ENCODE measurements around the gene KCNG2.
"Not testable (repeated sequence)": the region's sequence is repeated elsewhere in the genome, so short reads cannot be mapped to it uniquely, and the experiment has no call there.

The KCNG2 gene

DNA sequence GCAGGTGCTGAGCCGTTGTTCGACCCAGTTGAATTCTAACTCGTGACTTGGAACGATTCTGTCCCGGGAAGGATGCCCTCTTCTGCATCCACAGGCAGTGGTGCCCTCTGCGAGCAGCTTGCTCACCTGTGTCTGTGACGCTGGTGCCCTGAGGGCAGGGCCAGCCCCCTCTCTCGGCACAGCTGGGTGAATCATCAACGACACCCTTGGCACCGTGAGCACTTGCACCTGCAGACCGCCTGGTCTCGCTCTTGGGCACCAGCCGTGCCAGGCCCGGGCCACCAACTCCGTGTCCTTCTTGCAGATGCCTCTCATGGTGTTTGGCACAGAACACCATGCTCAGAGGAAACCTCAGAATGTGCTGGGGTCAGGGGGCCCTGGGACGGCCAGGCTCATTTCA, 78.8 kb downstream of the KCNG2 start:
- TF ChIP-seq, protein P1, sequence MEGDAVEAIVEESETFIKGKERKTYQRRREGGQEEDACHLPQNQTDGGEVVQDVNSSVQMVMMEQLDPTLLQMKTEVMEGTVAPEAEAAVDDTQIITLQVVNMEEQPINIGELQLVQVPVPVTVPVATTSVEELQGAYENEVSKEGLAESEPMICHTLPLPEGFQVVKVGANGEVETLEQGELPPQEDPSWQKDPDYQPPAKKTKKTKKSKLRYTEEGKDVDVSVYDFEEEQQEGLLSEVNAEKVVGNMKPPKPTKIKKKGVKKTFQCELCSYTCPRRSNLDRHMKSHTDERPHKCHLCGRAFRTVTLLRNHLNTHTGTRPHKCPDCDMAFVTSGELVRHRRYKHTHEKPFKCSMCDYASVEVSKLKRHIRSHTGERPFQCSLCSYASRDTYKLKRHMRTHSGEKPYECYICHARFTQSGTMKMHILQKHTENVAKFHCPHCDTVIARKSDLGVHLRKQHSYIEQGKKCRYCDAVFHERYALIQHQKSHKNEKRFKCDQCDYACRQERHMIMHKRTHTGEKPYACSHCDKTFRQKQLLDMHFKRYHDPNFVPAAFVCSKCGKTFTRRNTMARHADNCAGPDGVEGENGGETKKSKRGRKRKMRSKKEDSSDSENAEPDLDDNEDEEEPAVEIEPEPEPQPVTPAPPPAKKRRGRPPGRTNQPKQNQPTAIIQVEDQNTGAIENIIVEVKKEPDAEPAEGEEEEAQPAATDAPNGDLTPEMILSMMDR (IDR thresholded peaks at IDR 0.05; ENCODE audit: low read depth, low read length), result no peak
- DNase-seq (ENCODE audit: low read depth in 2 of 2), result no peak

DNA sequence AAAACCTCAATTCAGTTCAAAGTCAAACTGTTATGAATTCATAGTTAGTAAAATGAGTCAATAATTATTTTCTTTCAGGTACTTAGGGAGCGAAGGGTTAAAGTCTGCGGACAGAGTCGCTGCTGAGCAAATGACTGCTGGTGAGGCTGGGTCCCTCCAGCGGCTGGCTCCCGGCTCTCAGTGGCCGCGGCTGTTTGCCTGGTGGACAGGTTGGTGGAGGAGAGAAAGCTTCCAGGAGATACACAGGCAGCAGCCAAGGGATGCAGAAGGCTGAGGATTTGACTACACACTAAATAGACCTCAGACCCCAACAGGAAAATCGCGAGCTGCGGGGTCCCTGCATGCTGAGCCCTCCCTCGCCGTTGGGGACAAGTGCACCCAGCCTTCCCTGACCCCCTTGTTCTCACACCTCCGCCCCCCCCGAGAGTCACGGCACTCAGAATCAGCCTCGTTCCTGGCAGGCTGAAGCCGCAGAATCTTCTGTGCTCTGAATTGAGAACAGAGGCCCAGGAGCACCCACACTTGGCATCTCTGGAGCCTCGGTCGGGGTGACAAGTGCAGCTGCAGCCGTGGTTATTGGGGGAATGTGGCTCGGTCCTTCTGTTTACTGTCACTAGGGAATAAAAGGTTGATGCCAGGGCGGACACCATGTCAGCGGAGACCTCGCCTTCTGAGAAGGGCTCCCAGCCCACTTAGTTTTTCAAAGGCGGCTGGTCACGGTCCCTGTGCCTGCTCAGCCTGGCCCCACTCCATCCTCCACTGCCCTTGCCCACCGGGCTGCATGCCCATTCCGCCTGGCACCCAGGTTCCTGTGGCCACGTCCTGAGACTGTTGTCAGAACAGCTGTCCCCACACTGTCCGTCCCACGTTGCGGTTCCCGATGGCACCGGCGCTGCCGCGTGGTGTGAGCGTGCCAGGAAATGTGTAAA, 79.7 kb downstream of the KCNG2 start:
- DNase-seq (ENCODE audit: low read depth in 2 of 2), result no peak
- TF ChIP-seq, protein P1 (IDR thresholded peaks at IDR 0.05; ENCODE audit: low read depth, low read length), result no peak

More for the DNA sequence above, 78.8 kb downstream of the KCNG2 start:
- H3K4me3 ChIP-seq (replicated peaks in 1 of 2; ENCODE audit: low read depth in 2 of 2, low read length in 2 of 2), result no peak overlapping the region

DNA sequence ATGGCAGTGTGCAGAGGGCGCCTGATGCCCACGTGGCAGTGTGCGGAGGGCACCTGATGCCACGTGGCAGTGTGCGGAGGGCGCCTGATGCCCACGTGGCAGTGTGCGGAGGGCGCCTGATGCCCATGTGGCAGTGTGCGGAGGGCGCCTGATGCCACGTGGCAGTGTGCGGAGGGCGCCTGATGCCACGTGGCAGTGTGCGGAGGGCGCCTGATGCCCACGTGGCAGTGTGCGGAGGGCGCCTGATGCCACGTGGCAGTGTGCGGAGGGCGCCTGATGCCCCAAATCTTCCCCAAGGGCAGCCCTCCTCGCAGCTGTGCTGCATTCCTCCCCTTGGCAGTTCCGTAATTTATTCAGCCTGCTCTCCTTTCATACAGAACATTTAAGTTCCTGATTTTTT, 80.5 kb downstream of the KCNG2 start:
- not testable (repeated sequence) for H3K4me3 ChIP-seq (replicated peaks in 1 of 2; ENCODE audit: low read depth in 2 of 2, low read length in 2 of 2); DNase-seq (ENCODE audit: low read depth in 2 of 2)

More for the DNA sequence above, 79.7 kb downstream of the KCNG2 start:
- H3K4me3 ChIP-seq (replicated peaks in 1 of 2; ENCODE audit: low read depth in 2 of 2, low read length in 2 of 2), result no peak overlapping the region

DNA sequence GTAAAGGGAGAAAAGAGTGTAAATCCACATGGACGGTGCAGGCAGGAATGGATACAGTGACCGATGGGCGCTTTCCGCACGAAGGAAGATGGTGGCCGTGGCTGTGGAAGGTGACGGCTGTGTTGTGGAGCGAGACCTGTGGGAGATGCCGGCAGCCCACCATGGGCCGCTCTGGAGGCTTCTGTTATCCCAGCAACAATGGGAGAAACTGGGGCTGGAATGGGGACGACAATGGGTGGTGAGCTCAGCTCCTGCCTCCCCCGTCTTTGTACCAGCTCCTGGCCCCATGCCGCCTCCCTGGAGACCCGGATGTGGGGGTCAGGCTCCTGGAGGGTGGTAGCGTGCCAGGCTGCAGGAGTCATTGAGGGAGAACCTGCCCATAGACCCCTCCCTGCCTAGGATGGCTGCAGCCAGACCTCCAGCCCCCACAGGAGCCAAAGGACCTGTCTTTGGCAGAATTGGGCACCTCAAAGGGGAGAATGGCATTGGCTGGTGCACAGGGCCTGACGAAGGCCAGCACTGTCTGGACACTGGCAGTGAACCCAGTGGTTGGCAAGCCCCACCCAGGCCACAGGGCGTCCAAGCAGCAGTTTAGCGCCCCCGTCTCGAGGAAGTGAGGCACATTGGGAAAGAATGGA, 81.1 kb downstream of the KCNG2 start:
- TF ChIP-seq, protein P1 (IDR thresholded peaks at IDR 0.05; ENCODE audit: low read depth, low read length), result no peak
- DNase-seq (ENCODE audit: low read depth in 2 of 2), result no peak
- no peak overlapping the region for H3K4me3 ChIP-seq (replicated peaks in 1 of 2; ENCODE audit: low read depth in 2 of 2, low read length in 2 of 2)

DNA sequence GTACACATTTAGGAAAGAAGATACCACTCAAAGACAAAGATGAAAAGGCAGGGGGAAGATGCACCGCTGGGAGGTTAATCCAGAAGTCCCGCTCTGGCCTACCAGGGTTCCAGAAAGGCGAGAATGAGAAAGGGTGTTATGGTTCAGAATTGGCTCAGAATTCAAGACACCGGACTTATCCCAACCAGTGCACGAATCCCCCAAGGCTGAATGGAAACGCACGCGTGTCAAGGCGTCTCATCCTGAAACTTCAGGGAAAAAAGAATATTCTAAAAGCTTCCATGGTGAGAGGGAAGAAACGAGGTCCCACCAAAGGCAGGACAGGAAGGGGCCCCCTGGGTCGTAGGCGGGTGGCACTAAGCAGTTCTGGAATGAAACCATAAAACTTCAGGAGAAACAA, 81.8 kb downstream of the KCNG2 start:
- TF ChIP-seq, protein P1 (IDR thresholded peaks at IDR 0.05; ENCODE audit: low read depth, low read length), result no peak
- DNase-seq (ENCODE audit: low read depth in 2 of 2), result no peak

DNA sequence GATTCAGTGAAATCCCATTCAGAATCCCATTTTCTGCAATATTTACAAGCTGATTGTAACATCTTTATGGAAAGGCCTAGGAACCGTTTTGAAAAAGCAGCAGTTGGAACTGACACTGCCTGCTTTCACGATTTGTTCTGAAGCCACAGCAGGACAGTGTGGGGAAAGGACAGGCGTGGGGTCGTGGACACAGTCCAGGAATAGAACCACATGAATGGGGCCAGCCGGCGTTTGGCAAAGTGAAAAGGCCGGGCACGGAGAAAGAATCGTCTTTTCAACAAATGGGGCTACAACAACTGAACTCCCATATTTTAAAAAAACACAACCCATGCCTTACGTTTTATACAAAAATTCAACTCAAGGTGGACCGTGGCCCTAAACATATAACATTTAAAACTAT, 84.0 kb downstream of the KCNG2 start:
- no peak for DNase-seq (ENCODE audit: low read depth in 2 of 2)
- TF ChIP-seq, protein P1 (IDR thresholded peaks at IDR 0.05; ENCODE audit: low read depth, low read length), result no peak
- H3K4me3 ChIP-seq (replicated peaks in 1 of 2; ENCODE audit: low read depth in 2 of 2, low read length in 2 of 2), result no peak overlapping the region

More for the DNA sequence above, 81.8 kb downstream of the KCNG2 start:
- H3K4me3 ChIP-seq (replicated peaks in 1 of 2; ENCODE audit: low read depth in 2 of 2, low read length in 2 of 2), result no peak overlapping the region

DNA sequence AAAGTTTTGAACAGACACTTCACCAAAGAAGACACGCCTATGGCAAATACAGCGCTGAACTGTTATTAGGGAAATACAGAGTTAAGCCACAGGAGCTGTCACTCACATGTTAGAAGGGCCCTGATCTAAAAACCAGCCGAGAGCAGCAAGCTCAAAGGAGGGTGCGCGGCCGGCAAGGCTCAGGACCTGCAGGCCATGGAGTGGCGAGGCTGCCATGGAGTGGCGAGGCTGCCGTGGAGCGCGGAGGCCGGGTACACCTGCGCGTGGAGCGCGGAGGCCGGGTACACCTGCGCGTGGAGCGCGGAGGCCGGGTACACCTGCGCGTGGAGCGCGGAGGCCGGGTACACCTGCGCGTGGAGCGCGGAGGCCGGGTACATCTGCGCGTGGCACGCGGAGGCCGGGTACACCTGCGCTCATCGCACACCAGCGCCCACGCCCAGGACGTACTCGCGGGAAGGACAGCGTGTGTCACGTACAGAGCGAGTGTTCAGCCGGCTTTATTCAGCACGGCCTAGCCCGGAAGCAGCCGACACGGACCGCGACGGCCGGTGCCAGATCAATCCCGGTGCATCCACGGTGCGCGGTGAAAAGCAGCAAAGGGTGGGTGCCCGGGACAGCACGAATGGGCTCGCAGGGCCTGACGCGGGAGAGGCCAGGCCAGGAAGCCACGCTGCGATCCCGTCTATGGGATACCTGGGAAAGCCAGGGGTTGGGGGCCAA, 84.9 kb downstream of the KCNG2 start:
- H3K4me3 ChIP-seq (replicated peaks in 1 of 2; ENCODE audit: low read depth in 2 of 2, low read length in 2 of 2), result no peak overlapping the region
- DNase-seq (ENCODE audit: low read depth in 2 of 2), result no peak
- TF ChIP-seq, protein P1 (IDR thresholded peaks at IDR 0.05; ENCODE audit: low read depth, low read length), result no peak

Measured in cardiac fibroblast (primary cell).